ENCODE data around the gene VIM.

Gene VIM

DNA sequence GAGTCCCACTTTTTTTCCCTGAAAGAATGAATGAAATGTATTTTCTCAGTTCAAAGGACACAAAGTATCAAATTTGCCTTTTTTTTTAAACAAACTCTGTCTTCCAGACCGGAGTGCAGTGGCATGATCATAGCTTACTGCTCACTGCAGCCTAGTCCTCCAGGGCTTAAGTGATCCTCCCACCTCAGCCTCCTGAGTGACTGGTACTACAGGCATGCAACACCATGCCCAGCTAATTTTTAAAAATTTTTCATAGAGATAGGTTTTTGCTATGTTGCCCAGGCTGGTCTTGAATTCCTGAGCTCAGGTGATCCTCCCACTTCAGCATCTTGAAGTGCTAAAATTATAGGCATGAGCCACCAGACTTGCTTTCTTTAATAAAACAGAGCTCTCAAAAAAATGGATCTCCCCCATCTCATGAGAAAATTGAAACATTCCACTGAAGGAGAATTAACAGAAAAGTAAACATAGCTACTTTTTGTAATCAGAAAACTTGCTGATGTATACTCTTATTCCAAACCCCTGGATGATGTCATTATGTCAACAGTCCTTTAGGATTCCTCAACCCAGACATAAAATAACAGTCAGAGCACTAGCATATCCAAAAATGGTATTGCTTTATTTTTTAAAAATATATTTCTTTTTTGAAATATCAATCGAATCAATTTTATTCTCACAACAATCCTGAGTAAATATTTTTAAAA, 14.2 kb upstream of the VIM start:
- no peak overlapping the region for H3K4me3 ChIP-seq (replicated peaks in 1 of 2; ENCODE audit: low read depth in 2 of 2, low read length in 2 of 2)
- TF ChIP-seq, protein P1, sequence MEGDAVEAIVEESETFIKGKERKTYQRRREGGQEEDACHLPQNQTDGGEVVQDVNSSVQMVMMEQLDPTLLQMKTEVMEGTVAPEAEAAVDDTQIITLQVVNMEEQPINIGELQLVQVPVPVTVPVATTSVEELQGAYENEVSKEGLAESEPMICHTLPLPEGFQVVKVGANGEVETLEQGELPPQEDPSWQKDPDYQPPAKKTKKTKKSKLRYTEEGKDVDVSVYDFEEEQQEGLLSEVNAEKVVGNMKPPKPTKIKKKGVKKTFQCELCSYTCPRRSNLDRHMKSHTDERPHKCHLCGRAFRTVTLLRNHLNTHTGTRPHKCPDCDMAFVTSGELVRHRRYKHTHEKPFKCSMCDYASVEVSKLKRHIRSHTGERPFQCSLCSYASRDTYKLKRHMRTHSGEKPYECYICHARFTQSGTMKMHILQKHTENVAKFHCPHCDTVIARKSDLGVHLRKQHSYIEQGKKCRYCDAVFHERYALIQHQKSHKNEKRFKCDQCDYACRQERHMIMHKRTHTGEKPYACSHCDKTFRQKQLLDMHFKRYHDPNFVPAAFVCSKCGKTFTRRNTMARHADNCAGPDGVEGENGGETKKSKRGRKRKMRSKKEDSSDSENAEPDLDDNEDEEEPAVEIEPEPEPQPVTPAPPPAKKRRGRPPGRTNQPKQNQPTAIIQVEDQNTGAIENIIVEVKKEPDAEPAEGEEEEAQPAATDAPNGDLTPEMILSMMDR (IDR thresholded peaks at IDR 0.05; ENCODE audit: low read depth, low read length): no peak
- peak in 1 of 2 donors; percentile 83 for DNase-seq (ENCODE audit: low read depth in 2 of 2)

DNA sequence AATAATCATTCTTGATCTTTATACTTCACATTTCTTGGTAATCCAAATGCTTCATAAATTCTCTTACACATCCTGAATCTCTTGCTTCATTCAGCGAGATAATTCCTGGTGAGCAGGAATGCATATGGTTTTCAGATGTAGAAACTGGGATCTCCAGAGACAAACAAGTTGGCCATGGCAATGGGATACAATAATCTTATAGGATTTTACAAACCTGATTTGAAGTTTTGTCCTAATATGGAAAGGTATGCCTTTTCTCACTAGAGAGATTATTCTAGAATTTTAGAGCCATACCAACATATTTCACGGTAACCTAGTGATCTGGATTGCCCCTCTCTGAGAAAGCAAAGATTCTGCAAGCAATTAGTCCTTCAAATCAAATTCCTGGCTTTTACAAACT, 13.5 kb upstream of the VIM start:
- TF ChIP-seq, protein P1 (IDR thresholded peaks at IDR 0.05; ENCODE audit: low read depth, low read length): no peak
- peak; percentile 57 to 62 for DNase-seq (ENCODE audit: low read depth in 2 of 2)
- H3K4me3 ChIP-seq (replicated peaks in 1 of 2; ENCODE audit: low read depth in 2 of 2, low read length in 2 of 2): peak overlapping the region in 1 of 2 donors; percentile 32

GRCh38 chr10:17214971-17215781, 12.9 kb upstream of the VIM start:
- TF ChIP-seq, protein P1 (IDR thresholded peaks at IDR 0.05; ENCODE audit: low read depth, low read length): no peak
- peak overlapping the region in 1 of 2 donors; percentile 33 for H3K4me3 ChIP-seq (replicated peaks in 1 of 2; ENCODE audit: low read depth in 2 of 2, low read length in 2 of 2)
- DNase-seq (ENCODE audit: low read depth in 2 of 2): peak; percentile 98

GRCh38 chr10:17215782-17216122, 12.3 kb upstream of the VIM start:
- DNase-seq (ENCODE audit: low read depth in 2 of 2): no peak
- TF ChIP-seq, protein P1 (IDR thresholded peaks at IDR 0.05; ENCODE audit: low read depth, low read length): no peak
- no peak overlapping the region for H3K4me3 ChIP-seq (replicated peaks in 1 of 2; ENCODE audit: low read depth in 2 of 2, low read length in 2 of 2)

DNA sequence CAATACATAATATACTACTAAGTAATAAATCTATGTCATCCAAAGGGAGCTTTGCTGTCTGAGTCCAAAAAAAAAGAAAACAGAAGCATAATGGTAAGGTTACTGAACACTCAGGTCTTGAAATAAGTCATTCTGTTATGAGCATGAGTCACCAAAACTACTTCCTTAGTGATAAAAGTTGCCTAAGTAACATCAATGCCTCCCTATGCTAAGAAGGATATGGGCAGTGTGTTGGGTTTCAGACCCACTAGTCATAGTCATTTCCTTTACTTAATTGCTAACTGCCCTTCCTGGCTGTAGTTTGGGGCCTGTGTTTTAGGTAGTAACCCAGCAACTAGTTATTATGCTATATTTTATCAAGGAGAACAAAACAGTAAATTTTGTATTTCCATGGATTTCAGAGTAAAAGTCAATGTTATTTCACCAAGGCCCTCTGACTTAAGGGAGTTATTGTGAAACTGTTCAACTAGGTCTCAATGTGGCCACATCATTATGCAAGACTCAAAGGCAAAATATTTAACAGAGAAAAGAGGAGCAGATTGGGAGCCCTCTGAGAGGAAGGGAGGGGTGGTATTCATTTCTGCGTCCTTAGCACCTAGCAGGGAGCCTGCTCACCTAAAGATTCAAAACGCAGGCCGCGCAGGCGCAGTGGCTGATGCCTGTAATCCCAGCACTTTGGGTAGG, 11.7 kb upstream of the VIM start:
- DNase-seq (ENCODE audit: low read depth in 2 of 2): peak; percentile 98 to 99
- TF ChIP-seq, protein P1 (IDR thresholded peaks at IDR 0.05; ENCODE audit: low read depth, low read length): no peak
- no peak overlapping the region for H3K4me3 ChIP-seq (replicated peaks in 1 of 2; ENCODE audit: low read depth in 2 of 2, low read length in 2 of 2)

DNA sequence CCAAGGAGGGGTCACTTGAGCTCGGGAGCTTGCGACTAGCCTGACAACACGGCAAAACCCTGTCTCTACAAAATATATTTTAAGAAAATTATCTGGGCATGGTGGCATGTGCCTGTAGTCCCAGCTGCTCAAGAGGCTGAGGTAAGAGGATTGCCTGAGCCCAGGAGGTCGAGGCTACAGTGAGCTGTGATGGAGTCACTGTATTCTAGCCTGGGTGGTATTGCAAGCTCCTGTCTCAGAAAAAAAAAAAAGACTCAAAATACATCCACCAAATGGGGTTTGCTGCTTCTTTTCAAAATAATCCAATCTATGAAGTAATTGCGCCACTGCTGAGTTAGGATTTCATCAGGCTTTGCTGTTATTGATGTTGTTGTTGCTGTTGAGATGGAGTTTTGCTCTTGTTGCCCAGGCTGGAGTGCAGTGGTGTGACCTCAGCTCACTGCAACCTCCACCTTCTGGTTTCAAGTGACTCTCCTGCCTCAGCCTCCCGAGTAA, 11.1 kb upstream of the VIM start:
- DNase-seq (ENCODE audit: low read depth in 2 of 2): peak; percentile 55 to 60
- H3K4me3 ChIP-seq (replicated peaks in 1 of 2; ENCODE audit: low read depth in 2 of 2, low read length in 2 of 2): no peak overlapping the region
- TF ChIP-seq, protein P1 (IDR thresholded peaks at IDR 0.05; ENCODE audit: low read depth, low read length): no peak
